ENCODE results near the gene TXNRD1.

Gene TXNRD1

DNA sequence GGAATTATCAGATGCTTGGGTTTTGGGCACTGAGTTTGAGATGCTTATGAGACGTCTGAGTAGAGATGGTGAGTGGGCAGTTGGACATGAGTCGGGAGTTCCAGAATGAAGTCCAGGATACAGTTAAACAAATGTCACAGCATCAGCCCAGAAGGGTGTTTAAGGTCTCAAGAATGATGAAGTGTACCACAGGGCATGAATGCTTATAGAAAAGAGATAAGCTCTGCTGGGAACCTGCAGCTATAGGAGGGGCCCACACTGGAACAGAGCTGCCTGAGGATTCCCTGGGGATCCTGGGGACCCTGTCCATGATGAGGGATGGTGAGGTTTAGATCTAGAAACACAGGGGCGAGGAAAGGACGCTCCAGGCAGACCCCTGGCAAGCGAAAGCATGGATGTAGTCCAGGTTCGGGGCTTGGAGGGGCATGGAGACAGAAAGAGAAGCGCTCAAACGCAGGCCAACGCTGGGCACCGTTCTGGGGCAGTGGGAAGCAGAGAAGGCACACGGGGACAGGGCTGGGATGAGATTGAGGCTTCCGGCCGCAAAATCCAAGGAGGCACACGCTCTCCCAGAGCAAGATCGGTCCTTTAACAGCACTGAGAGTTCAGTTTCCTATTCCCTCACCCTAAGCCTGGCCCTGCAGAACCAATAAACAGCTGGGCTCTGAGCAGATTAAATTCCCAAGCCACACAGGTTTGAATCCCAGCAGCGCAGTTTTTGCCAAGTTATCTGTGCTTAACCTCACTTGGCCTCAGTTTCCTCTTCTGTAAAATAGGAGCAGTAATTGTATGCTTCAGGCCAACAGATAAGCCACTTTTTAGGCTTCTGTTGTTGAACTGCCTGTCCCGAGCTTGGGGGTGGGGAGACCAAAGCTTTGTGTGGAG lies 140.9 kb downstream of the TXNRD1 start:
- no peak overlapping the region for H3K27ac ChIP-seq (ENCODE audit: low read depth, low read length)
- peaks cover 7% of the 10 kb centered on the region; the same call in 1 of the 2 replicates for H3F3A ChIP-seq (ENCODE audit: control insufficient read depth, insufficient read depth)
- H3K27me3 ChIP-seq (ENCODE audit: control insufficient read depth, low read length), result no peaks in the 10 kb centered on the region
- H3K4me3 ChIP-seq (ENCODE audit: low read length), result no peak overlapping the region
- no peaks in the 10 kb centered on the region for H3K9me3 ChIP-seq (ENCODE audit: control insufficient read depth, insufficient read depth, low read length)
- TF ChIP-seq, protein P1, sequence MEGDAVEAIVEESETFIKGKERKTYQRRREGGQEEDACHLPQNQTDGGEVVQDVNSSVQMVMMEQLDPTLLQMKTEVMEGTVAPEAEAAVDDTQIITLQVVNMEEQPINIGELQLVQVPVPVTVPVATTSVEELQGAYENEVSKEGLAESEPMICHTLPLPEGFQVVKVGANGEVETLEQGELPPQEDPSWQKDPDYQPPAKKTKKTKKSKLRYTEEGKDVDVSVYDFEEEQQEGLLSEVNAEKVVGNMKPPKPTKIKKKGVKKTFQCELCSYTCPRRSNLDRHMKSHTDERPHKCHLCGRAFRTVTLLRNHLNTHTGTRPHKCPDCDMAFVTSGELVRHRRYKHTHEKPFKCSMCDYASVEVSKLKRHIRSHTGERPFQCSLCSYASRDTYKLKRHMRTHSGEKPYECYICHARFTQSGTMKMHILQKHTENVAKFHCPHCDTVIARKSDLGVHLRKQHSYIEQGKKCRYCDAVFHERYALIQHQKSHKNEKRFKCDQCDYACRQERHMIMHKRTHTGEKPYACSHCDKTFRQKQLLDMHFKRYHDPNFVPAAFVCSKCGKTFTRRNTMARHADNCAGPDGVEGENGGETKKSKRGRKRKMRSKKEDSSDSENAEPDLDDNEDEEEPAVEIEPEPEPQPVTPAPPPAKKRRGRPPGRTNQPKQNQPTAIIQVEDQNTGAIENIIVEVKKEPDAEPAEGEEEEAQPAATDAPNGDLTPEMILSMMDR (IDR thresholded peaks at IDR 0.05; ENCODE audit: low read depth, low read length, poor library complexity, severe bottlenecking), result no peak
- no peak for TF ChIP-seq EZH2phosphoT487 (IDR thresholded peaks at IDR 0.05; ENCODE audit: borderline replicate concordance, low read length)
- no peaks in the 10 kb centered on the region for H4K20me1 ChIP-seq (ENCODE audit: control insufficient read depth, insufficient read depth, low read depth, low read length)
- no peak overlapping the region for H3K4me2 ChIP-seq (ENCODE audit: low read length)
- no peaks in the 10 kb centered on the region for H3K79me2 ChIP-seq (ENCODE audit: control insufficient read depth, low read length)
- H3K4me1 ChIP-seq (ENCODE audit: control insufficient read depth, low read length), result no peaks in the 10 kb centered on the region; the same call in 1 of the 2 replicates
- H3K9me2 ChIP-seq (replicated peaks; ENCODE audit: control insufficient read depth, low read length), result no peaks in the 10 kb centered on the region
- peaks cover 7% of the 10 kb centered on the region for H3K36me3 ChIP-seq (ENCODE audit: control insufficient read depth, low read length)

DNA sequence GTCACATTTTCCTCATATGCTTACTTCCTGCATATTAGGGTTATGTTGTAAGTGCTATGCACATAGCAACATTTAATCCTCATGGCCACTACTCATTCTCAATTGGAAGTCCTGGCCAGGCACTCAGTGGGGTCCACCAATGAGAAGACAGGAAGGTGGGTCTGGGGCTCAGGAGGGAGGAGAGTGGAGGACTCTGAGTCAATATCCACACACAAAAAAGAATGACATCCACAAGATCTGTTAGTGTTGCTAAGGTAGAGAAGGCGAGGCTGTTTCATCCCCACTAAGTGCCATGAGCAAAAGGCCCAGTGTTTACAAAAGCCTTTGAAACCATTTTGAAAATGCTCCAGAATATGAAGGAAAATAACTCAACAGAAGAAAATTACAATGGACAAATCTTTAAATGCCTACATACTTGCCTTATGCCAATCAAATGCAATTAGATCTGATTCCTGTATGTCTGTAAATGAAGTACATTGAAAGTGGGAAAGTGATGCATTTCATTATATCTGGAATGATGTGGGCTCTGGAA lies 141.9 kb downstream of the TXNRD1 start:
- Histone ChIP-seq H3K36me3 (ENCODE audit: control insufficient read depth, low read length) (no peaks in the 10 kb centered on the region; the same call in 1 of the 2 replicates), H3K9me3 (ENCODE audit: control insufficient read depth, insufficient read depth, low read length) (no peaks in the 10 kb centered on the region), H3F3A (ENCODE audit: control insufficient read depth, insufficient read depth) (peaks cover 7% of the 10 kb centered on the region; the same call in 1 of the 2 replicates), H3K27me3 (ENCODE audit: control insufficient read depth, low read length) (no peaks in the 10 kb centered on the region), H4K20me1 (ENCODE audit: control insufficient read depth, insufficient read depth, low read depth, low read length) (no peaks in the 10 kb centered on the region), H3K4me3 (ENCODE audit: low read length) (no peak overlapping the region), H3K9me2 (replicated peaks; ENCODE audit: control insufficient read depth, low read length) (no peaks in the 10 kb centered on the region), H3K27ac (ENCODE audit: low read depth, low read length) (no peak overlapping the region), H3K79me2 (ENCODE audit: control insufficient read depth, low read length) (no peaks in the 10 kb centered on the region), H3K4me2 (ENCODE audit: low read length) (no peak overlapping the region), H3K4me1 (ENCODE audit: control insufficient read depth, low read length) (no peaks in the 10 kb centered on the region)
- no peak for TF ChIP-seq EZH2phosphoT487 (IDR thresholded peaks at IDR 0.05; ENCODE audit: borderline replicate concordance, low read length)
- TF ChIP-seq, protein P1 (IDR thresholded peaks at IDR 0.05; ENCODE audit: low read depth, low read length, poor library complexity, severe bottlenecking), result no peak

DNA sequence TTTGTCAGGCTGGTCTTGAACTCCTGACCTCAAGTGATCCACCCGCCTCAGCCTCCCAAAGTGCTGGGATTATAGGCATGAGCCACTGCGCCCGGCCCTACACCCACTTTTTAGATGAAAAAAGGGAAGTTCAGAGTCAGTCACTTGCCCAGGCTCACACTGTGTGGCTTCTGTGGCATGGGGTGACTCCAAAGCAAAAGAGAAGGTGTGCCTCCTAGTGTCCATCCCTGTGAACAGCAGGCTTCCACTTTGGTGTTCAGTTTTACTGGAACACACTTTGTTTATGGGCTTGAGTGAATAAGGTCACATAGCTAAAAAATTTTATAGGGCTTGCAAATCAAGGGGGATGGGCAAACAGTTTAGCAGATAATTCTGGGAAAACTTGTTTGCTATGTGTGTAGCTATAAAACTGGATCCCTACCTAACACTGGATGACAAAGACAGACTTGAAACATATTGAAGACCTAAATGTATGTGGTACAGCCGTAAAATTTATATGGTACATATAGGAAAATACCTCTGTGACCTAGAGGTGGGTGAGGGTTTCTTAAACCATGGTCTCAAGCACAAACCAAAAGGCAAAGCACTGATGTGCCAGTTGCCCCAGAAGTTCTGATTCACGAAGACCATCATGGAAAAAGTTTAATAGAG lies 142.9 kb downstream of the TXNRD1 start:
- Histone ChIP-seq H3K4me2 (ENCODE audit: low read length) (no peak overlapping the region), H3K27me3 (ENCODE audit: control insufficient read depth, low read length) (no peaks in the 10 kb centered on the region), H3K9me3 (ENCODE audit: control insufficient read depth, insufficient read depth, low read length) (no peaks in the 10 kb centered on the region), H3F3A (ENCODE audit: control insufficient read depth, insufficient read depth) (0 out of 2 replicates have a peak, but pooled peaks cover 4% of the 10 kb centered on the region), H3K36me3 (ENCODE audit: control insufficient read depth, low read length) (no peaks in the 10 kb centered on the region), H4K20me1 (ENCODE audit: control insufficient read depth, insufficient read depth, low read depth, low read length) (no peaks in the 10 kb centered on the region), H3K9me2 (replicated peaks; ENCODE audit: control insufficient read depth, low read length) (no peaks in the 10 kb centered on the region), H3K27ac (ENCODE audit: low read depth, low read length) (no peak overlapping the region), H3K4me3 (ENCODE audit: low read length) (no peak overlapping the region), H3K79me2 (ENCODE audit: control insufficient read depth, low read length) (no peaks in the 10 kb centered on the region), H3K4me1 (ENCODE audit: control insufficient read depth, low read length) (no peaks in the 10 kb centered on the region)
- TF ChIP-seq, protein P1 (IDR thresholded peaks at IDR 0.05; ENCODE audit: low read depth, low read length, poor library complexity, severe bottlenecking), result peak; percentile 88
- no peak for TF ChIP-seq EZH2phosphoT487 (IDR thresholded peaks at IDR 0.05; ENCODE audit: borderline replicate concordance, low read length)

Data from DOHH2 (cell line).